Ishikawa (cell line): ENCODE measurements around the gene HNRNPA2B1.

Experiments used
- CEBPB ChIP-seq: IDR thresholded peaks from 2 replicates; pipeline ENCODE4 v1.6.1; 2012
- EP300 ChIP-seq: IDR thresholded peaks from 2 replicates; pipeline ENCODE4 v1.6.1; 2012; ENCODE audit warnings: borderline replicate concordance
- MAX ChIP-seq: IDR thresholded peaks from 2 replicates; pipeline ENCODE4 v1.6.1; 2012
- RAD21 ChIP-seq: IDR thresholded peaks from 2 replicates; pipeline ENCODE4 v1.6.1; 2012; ENCODE audit warnings: low read depth
- REST ChIP-seq: IDR thresholded peaks from 2 replicates; pipeline ENCODE4 v1.6.1; 2012; ENCODE audit warnings: low read depth, mild to moderate bottlenecking
- TAF1 ChIP-seq: IDR thresholded peaks from 2 replicates; pipeline ENCODE4 v1.6.1; 2012; ENCODE audit warnings: low read depth, mild to moderate bottlenecking
- TEAD4 ChIP-seq: IDR thresholded peaks from 2 replicates; pipeline ENCODE4 v1.6.1; 2012
- USF1 ChIP-seq: IDR thresholded peaks from 2 replicates; pipeline ENCODE4 v1.6.1; 2012
- YY1 ChIP-seq: IDR thresholded peaks from 2 replicates; pipeline ENCODE4 v1.6.1; 2012; ENCODE audit warnings: low read depth

GRCh38 chr7:26197153-26198115 lies 3.1 kb downstream of the HNRNPA2B1 start:
- TF ChIP-seq YY1, result no peak
- TF ChIP-seq EP300, result no peak
- no peak for TF ChIP-seq TEAD4
- TF ChIP-seq TAF1, result no peak
- no peak for TF ChIP-seq RAD21
- TF ChIP-seq CEBPB, result no peak
- no peak for TF ChIP-seq REST
- no peak for TF ChIP-seq USF1
- TF ChIP-seq MAX, result no peak
